ENCODE results near the gene PDIA2.

Gene PDIA2

DNA sequence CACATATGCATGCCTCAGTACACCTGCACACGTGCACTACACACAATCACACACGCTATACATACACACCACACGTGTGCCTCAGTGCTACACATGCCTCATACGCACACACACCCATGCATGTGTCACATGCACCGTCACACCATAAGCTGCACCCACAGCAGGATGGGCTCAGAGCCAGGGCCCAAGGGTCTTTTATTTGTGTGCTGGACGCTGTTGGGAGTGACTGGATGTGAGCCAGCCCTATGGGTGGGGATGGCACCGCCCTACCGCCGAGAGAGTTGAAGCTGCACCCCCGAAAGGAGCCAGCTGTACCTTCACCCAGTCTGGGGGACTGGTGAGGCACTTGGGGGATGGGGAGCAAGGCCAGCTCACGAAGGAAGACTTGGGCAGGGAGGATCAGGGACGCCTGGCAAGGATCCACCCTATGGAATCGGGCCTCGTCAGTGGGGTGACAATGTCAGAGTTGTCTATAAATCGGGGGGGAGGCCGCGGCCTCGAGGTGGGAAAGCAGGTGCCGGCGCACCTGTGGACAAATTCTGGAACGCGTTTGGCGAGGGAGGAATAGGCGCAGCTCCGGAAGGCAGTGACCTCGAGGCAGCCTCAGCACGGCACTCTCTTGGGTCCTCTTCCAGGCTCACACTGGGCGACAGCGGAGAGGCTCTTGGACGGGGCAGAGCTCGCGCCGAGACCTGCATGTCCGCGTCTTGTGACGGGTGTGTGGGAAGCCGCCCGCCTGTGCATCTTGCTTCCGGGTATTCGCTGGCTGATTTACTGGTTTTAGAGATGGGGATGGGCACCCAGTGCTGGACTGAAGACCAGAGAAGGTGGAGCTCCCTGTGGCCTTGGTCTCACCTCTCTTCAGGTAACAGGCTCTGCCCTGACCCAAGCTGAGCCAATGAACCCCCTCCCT, 14.6 kb upstream of the PDIA2 start:
- H3K4me3 ChIP-seq (replicated peaks; ENCODE audit: low read depth, low read length) = no peak overlapping the region
- TF ChIP-seq, protein P1, sequence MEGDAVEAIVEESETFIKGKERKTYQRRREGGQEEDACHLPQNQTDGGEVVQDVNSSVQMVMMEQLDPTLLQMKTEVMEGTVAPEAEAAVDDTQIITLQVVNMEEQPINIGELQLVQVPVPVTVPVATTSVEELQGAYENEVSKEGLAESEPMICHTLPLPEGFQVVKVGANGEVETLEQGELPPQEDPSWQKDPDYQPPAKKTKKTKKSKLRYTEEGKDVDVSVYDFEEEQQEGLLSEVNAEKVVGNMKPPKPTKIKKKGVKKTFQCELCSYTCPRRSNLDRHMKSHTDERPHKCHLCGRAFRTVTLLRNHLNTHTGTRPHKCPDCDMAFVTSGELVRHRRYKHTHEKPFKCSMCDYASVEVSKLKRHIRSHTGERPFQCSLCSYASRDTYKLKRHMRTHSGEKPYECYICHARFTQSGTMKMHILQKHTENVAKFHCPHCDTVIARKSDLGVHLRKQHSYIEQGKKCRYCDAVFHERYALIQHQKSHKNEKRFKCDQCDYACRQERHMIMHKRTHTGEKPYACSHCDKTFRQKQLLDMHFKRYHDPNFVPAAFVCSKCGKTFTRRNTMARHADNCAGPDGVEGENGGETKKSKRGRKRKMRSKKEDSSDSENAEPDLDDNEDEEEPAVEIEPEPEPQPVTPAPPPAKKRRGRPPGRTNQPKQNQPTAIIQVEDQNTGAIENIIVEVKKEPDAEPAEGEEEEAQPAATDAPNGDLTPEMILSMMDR (IDR thresholded peaks at IDR 0.05; ENCODE audit: low read length, missing control alignments) = no peak
- no peak for DNase-seq (ENCODE audit: low read depth)

DNA sequence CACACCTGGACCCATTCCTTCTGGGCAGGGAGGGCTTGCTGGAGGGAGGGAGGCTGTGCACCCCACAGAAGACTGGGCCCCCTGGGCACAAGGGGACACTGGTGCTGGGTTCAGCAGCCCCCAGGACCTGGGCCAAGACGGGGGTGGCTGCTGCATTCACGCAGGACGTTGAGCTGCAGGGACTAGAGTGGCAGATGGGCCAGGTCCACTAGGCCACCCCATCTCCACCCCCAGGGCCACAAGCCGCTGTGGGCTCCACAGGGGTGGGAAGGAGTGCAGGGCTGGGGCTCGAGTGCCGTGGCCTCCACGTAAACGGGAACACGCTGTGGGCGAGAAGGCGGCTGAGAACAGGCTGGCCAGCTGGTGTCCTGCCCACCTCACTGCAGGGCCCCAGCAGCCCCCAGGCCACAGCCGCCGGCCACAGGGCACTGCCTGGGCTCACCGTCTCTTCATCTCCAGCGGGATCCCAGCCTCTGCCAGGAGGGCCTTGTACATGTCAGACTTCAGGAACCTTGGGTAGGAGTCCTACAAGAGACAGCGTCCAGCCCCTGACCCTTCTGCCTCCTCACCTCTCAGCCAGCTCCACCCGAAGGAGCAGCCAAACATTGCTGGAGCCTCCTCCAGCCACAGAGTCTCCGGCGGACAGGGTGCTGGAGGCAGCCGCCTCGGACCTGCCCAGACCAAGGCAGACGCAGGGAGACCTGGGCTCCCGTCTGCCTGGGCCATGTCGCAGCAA, 13.7 kb upstream of the PDIA2 start:
- H3K4me3 ChIP-seq (replicated peaks; ENCODE audit: low read depth, low read length) = no peak overlapping the region
- TF ChIP-seq, protein P1 (IDR thresholded peaks at IDR 0.05; ENCODE audit: low read length, missing control alignments) = no peak
- no peak for DNase-seq (ENCODE audit: low read depth)

DNA sequence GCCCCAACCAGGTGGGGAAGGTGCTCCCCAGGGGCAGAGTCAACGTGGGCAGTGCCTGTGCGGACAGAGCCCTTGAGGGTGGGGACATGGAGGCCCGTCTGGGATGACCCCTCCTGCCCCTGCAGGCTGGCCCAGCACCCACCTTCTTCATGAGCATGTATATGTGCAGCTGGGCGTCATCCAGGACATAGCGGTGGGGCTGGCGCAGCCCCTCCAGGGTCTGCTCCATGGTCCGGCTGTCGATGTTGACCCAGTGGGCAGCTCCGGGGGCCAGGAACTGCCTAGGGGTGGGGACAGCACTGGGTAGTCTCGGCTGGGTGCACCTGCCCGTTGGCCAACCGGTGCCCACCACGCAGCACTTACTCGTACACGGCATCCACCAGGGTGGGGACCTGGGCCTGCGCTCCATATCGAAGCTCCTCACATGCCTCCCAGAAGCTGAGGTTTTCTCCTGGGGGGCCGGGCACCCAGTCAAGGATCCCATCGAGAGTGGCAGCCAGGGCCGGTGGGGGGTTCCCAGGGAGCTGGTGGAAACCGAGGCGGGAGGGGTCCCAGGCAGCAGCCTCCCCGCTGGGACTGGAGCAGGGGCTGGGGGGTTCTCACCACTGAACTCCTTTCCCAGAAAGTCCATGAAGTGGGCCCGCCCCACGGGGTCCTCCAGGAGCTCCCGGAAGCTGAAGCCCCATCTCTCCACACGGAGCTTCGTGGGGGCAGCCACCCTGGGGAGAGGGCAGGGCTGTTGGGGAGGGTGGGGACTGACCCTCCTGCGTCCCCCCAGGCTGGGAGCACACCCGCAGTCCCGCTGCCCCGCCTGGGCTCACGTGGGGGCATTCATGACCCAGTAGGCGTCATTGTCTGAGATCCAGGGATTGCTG, 12.3 kb upstream of the PDIA2 start:
- no peak overlapping the region for H3K4me3 ChIP-seq (replicated peaks; ENCODE audit: low read depth, low read length)
- no peak for DNase-seq (ENCODE audit: low read depth)

DNA sequence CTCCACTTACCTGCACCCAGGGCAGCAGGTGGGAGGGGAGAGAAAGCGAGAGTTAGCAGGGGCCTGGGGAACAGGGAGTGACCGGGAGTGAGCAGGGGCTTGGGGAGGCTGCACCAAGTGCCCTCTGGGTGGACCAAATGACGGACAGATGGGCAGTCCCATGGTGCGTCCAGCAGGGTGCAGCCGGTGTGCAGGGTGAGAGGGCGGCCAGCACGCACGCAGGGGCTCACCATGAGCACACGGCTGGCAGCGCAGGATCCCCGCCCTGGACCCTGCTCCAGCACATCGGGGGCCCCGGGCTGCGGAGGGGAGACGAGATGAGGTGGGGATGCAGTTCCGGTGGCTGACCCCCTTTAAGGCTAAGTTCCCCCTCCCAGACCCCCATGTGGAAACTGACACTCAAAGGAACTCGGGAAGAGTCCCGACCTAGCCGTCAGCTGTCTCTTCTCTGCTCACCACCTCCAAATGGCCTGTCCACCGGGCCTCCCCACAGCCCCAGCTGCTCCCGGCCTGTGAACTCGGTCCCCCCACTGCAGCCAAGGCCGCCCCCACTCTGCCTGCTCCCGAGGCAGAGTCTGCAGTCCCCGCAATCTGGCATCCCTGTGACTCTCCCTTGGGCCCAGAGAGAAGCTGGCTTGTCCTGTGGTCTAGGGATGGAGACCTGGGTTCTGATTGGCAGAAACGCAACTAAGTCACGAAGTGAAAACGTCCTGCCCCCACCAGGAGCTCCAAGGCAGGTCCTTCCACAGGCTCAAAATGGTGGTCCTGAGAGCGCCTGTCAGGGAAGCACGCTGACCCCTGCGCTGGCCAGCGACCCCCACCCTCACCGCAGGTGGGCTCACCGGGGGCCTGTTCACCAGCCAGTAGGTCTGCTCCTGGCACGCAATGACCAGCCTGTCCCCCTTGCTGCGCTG, 10.1 kb upstream of the PDIA2 start:
- no peak overlapping the region for H3K4me3 ChIP-seq (replicated peaks; ENCODE audit: low read depth, low read length)
- no peak for DNase-seq (ENCODE audit: low read depth)
- TF ChIP-seq, protein P1 (IDR thresholded peaks at IDR 0.05; ENCODE audit: low read length, missing control alignments) = no peak

More for the DNA sequence above, 12.3 kb upstream of the PDIA2 start:
- TF ChIP-seq, protein P1 (IDR thresholded peaks at IDR 0.05; ENCODE audit: low read length, missing control alignments) = no peak

DNA sequence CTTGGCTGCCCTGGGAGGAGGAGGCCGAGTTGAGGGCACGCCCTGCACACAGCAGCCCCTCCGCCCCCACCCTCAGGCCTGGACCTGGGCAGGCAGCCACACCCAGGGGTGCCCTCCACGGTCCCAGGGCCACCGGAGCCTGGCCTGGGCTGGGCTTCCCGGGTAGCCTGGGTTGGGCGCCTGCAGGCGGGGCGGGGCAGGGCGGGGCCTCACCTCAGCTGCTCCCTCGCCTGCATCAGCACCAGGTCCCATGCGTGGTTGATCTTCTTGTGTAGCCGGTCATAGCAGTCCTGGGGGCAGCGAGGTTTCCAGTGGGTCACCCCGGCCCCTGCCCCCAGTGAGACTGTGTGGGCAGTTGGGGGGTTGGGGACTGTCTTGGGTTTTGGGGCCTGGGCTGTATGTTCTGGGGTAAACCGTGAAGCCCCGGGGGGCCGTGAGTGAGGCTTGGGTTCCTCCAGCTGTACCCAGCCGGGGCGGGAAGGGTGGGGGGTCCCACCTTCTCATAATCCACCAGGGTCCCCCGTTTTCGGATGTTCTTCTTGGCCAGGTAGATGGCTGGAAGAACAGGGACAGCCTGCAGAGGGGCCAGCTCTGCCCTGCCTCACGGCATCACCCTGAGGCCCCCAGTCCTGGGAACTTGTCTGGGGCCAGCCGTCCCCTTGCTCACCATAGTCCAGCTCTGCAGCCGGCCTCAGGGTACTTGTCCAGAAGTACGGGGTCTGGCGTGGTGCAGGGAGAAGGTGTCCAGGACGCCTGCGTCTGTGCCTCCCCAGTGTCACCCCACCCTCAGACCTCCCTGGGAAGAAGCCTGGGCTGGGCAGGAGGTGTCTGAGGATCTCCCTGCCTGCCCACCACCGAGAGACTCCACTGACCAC, 9.2 kb upstream of the PDIA2 start:
- TF ChIP-seq, protein P1 (IDR thresholded peaks at IDR 0.05; ENCODE audit: low read length, missing control alignments) = no peak
- DNase-seq (ENCODE audit: low read depth) = no peak
- H3K4me3 ChIP-seq (replicated peaks; ENCODE audit: low read depth, low read length) = no peak overlapping the region

Data from fibroblast of pulmonary artery (primary cell).